Medulla oblongata (tissue), 1 donor: ENCODE results near the gene TREML4.
A peak's percentile ranks its signal among the peaks of the same experiment; 100 is the strongest.

ENCODE experiments used
- DNase-seq: peaks from one replicate; pipeline ENCODE4 v3.0.0-alpha.2; 2015; ENCODE audit errors: extremely low spot score

TREML4 gene

GRCh38 chr6:41284726-41285125 is 56.6 kb downstream of the TREML4 start:
- DNase-seq, result no peak

- DNase-seq, result peak; percentile 48
Measured at GRCh38 chr6:41286544-41287346, 58.6 kb downstream of the TREML4 start, which contains the start of gene TREM1. TSS of gene TREM1 (minus strand) at chr6:41286682. CDS start at chr6:41286655, 27 bp downstream.

- DNase-seq, result no peak
Measured at GRCh38 chr6:41288030-41288753, 60.0 kb downstream of the TREML4 start.
